ENCODE data around the gene SZT2.

Gene SZT2

DNA sequence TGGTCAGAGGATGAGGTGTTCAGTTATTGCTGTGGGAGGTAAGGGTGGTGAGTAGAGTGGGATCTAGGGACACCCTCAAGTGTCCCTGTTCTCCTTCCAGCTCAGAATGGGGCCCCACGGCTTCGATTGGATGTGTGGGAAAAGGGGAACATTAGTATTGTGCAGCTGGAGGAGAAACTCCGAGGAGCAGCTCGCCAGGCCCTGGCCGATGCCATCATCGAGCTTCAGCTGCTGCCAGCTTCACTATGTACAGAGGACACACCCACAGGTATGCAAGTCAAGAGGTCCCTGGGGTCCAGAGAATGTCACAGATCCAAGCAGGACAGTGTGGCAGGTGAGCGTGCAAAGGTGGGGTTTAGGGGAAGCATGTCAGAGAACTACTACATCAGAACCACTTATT is 50.1 kb downstream of the SZT2 start:
- Histone ChIP-seq H3K4me1 (ENCODE audit: control insufficient read depth, insufficient read depth, low read length) (peaks cover 32% of the 10 kb centered on the region), H3K4me3 (ENCODE audit: insufficient read depth, low read depth, low read length) (no peak overlapping the region), H3K27me3 (ENCODE audit: control insufficient read depth, insufficient read depth, low read length, poor library complexity, severe bottlenecking) (no peaks in the 10 kb centered on the region), H3K9me3 (ENCODE audit: control insufficient read depth, low read length) (no peaks in the 10 kb centered on the region), H3K27ac (ENCODE audit: insufficient read depth, low read depth, low read length, poor library complexity, severe bottlenecking) (no peak overlapping the region), H3K36me3 (ENCODE audit: control insufficient read depth, insufficient read depth, low read length) (peaks cover 10% of the 10 kb centered on the region)
- WGBS, 2 experiments = 94 to 95% methylated on average over 7 of the region's 7 CpGs

DNA sequence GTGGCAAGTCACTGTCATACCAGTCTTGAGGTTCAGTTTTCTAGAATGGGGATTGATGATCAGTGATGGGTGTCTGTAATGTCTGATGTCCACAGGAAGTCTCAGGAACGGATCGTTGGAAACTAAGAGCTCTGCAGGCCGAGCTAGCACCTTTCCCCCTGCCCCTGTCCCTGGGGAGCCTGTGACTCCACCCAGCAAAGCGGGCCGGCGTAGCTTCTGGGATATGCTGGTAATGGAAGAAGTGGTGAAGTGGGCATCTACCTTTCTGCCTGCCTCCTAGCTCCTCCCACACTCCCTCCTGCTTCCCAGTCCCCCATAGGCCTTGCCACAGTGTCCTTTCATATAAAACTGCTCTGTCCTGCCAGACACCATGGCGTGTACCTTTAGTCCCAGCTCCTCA is 50.7 kb downstream of the SZT2 start:
- Histone ChIP-seq H3K4me1 (ENCODE audit: control insufficient read depth, insufficient read depth, low read length) (peaks cover 33% of the 10 kb centered on the region), H3K27me3 (ENCODE audit: control insufficient read depth, insufficient read depth, low read length, poor library complexity, severe bottlenecking) (no peaks in the 10 kb centered on the region), H3K36me3 (ENCODE audit: control insufficient read depth, insufficient read depth, low read length) (peaks cover 10% of the 10 kb centered on the region), H3K27ac (ENCODE audit: insufficient read depth, low read depth, low read length, poor library complexity, severe bottlenecking) (no peak overlapping the region), H3K4me3 (ENCODE audit: insufficient read depth, low read depth, low read length) (no peak overlapping the region), H3K9me3 (ENCODE audit: control insufficient read depth, low read length) (no peaks in the 10 kb centered on the region)
- 93 to 95% methylated on average over 6 to 7 of the region's 7 CpGs for WGBS, 2 experiments

DNA sequence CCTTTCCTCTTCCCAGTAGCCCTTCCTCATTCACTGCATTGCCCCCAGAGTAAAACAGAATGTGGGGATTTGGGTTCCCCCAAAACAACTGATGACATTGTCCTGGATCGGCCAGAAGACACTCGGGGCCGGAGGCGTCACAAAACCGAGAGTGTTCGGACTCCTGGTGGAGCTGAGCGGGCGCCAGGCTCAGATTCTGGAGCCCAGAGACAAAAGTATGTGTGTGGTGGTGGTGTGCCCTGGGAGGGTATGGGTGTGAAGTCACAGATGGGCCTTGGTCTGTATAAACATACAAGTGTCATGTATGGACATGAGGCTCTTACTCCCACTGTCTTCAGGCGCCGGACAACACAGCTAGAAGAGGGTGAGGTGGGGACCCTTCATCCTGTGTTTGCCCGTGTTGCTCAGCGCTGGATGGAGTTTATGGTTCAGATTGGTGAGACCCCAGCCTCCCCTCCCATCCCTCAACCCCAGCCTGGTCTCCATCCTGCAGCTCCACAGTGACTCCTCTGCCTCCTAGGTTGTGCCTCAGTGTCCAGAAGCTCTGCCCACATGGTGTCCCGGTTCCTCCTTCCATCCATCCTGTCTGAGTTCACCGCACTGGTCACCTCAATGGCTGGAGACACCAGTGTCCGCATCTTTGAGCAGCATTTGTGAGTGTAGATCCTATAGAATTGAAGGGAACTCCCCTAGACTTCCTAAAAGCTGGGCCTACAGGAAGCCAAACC is 51.6 kb downstream of the SZT2 start:
- H3K27ac ChIP-seq (ENCODE audit: insufficient read depth, low read depth, low read length, poor library complexity, severe bottlenecking) = no peak overlapping the region
- peaks cover 23% of the 10 kb centered on the region for H3K4me1 ChIP-seq (ENCODE audit: control insufficient read depth, insufficient read depth, low read length)
- 93 to 97% methylated on average over 15 of the region's 15 CpGs for WGBS, 2 experiments
- no peaks in the 10 kb centered on the region for H3K9me3 ChIP-seq (ENCODE audit: control insufficient read depth, low read length)
- peaks cover 14% of the 10 kb centered on the region for H3K36me3 ChIP-seq (ENCODE audit: control insufficient read depth, insufficient read depth, low read length)
- no peaks in the 10 kb centered on the region for H3K27me3 ChIP-seq (ENCODE audit: control insufficient read depth, insufficient read depth, low read length, poor library complexity, severe bottlenecking)
- no peak overlapping the region for H3K4me3 ChIP-seq (ENCODE audit: insufficient read depth, low read depth, low read length)

DNA sequence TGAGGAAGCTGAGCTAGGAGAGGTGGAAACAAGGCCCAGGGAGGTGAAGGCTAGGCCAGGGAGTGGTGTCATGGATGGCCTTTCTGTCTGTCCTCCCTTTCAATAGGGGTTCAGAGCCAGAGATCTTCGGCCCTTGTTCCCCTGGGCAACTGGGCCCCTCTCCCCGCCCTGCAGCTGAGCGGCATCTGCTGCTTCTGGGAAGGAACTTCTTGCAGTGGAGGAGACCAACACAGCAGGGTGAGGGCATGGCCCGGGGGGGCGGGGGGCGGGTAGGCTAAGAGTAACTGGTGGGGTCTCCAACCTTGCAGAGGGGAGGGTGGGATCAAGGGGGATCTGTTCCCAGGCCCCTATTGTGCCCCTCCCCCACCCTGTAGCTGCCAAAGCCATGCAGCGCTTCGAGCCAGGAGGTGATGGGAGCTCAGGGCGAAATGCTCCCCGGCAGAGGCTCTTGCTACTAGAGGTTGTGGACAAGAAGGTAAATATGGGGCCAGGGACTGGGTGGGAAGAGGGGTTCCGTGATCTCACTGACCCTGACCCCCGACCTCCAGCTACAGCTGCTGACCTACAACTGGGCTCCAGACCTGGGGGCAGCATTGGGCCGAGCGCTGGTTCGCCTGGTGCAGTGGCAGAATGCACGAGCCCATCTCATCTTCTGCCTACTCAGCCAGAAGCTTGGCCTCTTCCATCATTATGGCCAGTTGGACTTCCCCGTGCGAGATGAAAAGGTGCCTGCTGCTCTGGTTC is 52.4 kb downstream of the SZT2 start:
- peaks cover 21% of the 10 kb centered on the region for H3K36me3 ChIP-seq (ENCODE audit: control insufficient read depth, insufficient read depth, low read length)
- WGBS, 2 experiments = 92 to 93% methylated on average over 18 of the region's 18 CpGs

DNA sequence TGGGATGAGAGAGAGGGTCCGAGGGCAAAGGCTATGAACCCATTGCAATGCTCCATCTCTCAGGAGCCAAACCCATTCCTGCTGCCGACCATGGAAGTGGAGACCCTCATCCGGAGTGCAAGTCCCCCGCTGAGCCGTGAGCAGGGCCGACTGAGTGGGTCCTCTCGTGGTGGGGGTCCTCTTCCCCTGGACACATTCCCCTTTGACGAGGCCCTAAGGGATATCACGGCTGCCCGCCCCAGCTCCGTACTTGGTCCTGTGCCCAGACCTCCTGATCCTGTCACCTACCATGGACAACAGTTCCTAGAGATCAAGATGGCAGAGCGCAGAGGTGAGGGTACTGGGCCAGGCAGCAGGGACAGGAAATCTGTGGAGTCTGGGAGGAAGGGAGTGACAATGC is 53.1 kb downstream of the SZT2 start:
- Histone ChIP-seq H3K27me3 (ENCODE audit: control insufficient read depth, insufficient read depth, low read length, poor library complexity, severe bottlenecking) (no peaks in the 10 kb centered on the region), H3K4me1 (ENCODE audit: control insufficient read depth, insufficient read depth, low read length) (peaks cover 9% of the 10 kb centered on the region), H3K36me3 (ENCODE audit: control insufficient read depth, insufficient read depth, low read length) (peaks cover 28% of the 10 kb centered on the region), H3K4me3 (ENCODE audit: insufficient read depth, low read depth, low read length) (no peak overlapping the region), H3K9me3 (ENCODE audit: control insufficient read depth, low read length) (no peaks in the 10 kb centered on the region), H3K27ac (ENCODE audit: insufficient read depth, low read depth, low read length, poor library complexity, severe bottlenecking) (no peak overlapping the region)
- WGBS, 2 experiments = 96 to 98% methylated on average over 12 of the region's 12 CpGs

More for the DNA sequence above, 52.4 kb downstream of the SZT2 start:
- no peaks in the 10 kb centered on the region for H3K27me3 ChIP-seq (ENCODE audit: control insufficient read depth, insufficient read depth, low read length, poor library complexity, severe bottlenecking)
- H3K4me3 ChIP-seq (ENCODE audit: insufficient read depth, low read depth, low read length) = no peak overlapping the region
- H3K27ac ChIP-seq (ENCODE audit: insufficient read depth, low read depth, low read length, poor library complexity, severe bottlenecking) = no peak overlapping the region
- H3K4me1 ChIP-seq (ENCODE audit: control insufficient read depth, insufficient read depth, low read length) = peaks cover 16% of the 10 kb centered on the region
- H3K9me3 ChIP-seq (ENCODE audit: control insufficient read depth, low read length) = no peaks in the 10 kb centered on the region

DNA sequence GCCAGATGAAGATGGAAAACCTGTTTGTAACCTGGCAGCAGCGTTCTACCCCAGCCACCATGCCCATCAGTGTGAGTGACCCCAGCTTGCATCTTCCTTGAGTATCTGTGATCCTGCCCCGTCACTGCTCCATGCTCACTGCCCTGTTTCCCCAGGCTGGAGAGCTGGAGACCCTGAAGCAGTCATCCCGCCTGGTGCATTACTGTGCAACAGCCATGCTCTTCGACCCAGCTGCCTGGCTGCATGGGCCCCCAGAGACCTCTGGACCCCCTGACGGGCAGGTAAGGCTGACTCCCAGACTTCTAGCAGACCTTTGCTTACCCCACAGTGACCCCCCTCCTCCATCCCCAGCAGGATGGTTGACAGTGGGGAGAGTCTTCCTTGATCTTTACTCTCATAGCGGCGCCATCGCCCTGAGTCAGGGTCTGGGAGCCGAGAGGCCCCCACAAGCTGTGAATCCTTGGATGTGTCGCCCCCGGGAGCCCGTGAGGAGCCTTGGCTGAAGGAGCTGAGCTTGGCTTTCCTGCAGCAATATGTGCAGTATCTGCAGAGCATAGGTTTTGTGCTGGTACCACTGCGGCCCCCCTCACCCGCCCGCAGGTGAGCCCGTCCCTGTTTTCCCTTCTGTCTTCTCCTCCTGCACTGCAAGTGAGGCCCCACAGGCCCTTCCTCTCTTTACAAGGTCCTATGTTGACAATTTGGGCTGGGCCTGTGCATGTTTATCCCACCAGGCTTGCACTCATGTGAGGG is 53.7 kb downstream of the SZT2 start:
- peaks cover 9% of the 10 kb centered on the region for H3K4me1 ChIP-seq (ENCODE audit: control insufficient read depth, insufficient read depth, low read length)
- H3K4me3 ChIP-seq (ENCODE audit: insufficient read depth, low read depth, low read length) = no peak overlapping the region
- no peaks in the 10 kb centered on the region for H3K27me3 ChIP-seq (ENCODE audit: control insufficient read depth, insufficient read depth, low read length, poor library complexity, severe bottlenecking)
- H3K27ac ChIP-seq (ENCODE audit: insufficient read depth, low read depth, low read length, poor library complexity, severe bottlenecking) = no peak overlapping the region
- H3K9me3 ChIP-seq (ENCODE audit: control insufficient read depth, low read length) = no peaks in the 10 kb centered on the region
- 94 to 96% methylated on average over 16 of the region's 16 CpGs for WGBS, 2 experiments
- H3K36me3 ChIP-seq (ENCODE audit: control insufficient read depth, insufficient read depth, low read length) = peaks cover 31% of the 10 kb centered on the region

DNA sequence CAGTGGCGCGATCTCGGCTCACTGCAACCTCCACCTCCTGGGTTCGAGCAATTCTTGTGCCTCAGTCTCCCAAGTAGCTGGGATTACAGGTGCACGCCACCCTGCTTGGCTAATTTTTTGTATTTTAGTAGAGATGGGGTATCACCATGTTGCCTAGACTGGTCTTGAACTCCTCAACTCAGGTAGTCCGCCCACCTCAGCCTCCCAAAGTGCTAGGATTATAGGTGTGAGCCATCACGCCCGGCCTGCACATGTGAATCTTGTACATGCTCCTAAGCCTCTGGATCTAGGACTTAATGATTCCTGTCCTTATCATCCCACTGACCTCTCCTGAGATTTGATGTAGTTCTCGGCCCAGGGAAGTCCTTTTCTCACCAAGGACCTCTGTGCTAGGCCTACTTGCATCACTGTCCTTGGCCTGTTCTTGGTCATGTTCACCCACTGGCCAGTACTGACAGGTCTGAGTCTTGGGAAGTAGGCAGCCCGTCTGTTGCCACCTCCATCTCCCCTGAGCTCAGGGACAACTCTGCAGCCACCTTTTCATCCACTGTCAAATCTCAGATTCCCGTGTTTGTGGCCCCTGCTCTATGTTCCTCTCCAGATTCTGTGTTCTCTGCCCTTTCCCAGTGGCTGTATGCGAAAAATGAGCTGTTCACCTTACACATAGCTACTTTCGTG is 54.6 kb downstream of the SZT2 start:
- no peaks in the 10 kb centered on the region for H3K9me3 ChIP-seq (ENCODE audit: control insufficient read depth, low read length)
- peaks cover 9% of the 10 kb centered on the region for H3K4me1 ChIP-seq (ENCODE audit: control insufficient read depth, insufficient read depth, low read length)
- no peak overlapping the region for H3K27ac ChIP-seq (ENCODE audit: insufficient read depth, low read depth, low read length, poor library complexity, severe bottlenecking)
- no peaks in the 10 kb centered on the region for H3K27me3 ChIP-seq (ENCODE audit: control insufficient read depth, insufficient read depth, low read length, poor library complexity, severe bottlenecking)
- no peak overlapping the region for H3K4me3 ChIP-seq (ENCODE audit: insufficient read depth, low read depth, low read length)
- 94 to 95% methylated on average over 13 of the region's 13 CpGs for WGBS, 2 experiments
- peaks cover 36% of the 10 kb centered on the region for H3K36me3 ChIP-seq (ENCODE audit: control insufficient read depth, insufficient read depth, low read length)

DNA sequence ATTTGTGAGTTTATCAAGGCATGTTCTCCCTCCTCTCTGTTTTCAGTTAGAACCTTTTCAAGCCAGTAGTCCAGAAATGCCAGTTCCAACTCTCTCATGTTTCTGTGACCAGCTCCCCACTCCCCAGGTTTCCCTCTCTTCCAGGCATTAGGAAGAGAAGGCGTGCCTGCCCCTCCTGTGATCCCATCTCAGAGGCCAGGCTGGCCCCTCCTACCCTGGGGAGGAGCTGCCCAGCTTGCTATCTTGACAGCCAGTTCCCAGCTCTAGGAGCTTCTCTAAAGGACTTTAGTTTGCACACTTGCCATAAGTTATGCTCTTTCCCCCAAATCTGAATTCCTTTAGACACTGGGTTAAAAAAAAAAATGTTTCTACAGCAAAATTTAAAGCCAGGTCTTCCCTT is 55.1 kb downstream of the SZT2 start:
- Histone ChIP-seq H3K27ac (ENCODE audit: insufficient read depth, low read depth, low read length, poor library complexity, severe bottlenecking) (no peak overlapping the region), H3K36me3 (ENCODE audit: control insufficient read depth, insufficient read depth, low read length) (peaks cover 36% of the 10 kb centered on the region), H3K27me3 (ENCODE audit: control insufficient read depth, insufficient read depth, low read length, poor library complexity, severe bottlenecking) (no peaks in the 10 kb centered on the region), H3K9me3 (ENCODE audit: control insufficient read depth, low read length) (no peaks in the 10 kb centered on the region), H3K4me1 (ENCODE audit: control insufficient read depth, insufficient read depth, low read length) (peaks cover 9% of the 10 kb centered on the region), H3K4me3 (ENCODE audit: insufficient read depth, low read depth, low read length) (no peak overlapping the region)
- WGBS, 2 experiments = 27 to 47% methylated on average over 1 of the region's 1 CpG

DNA sequence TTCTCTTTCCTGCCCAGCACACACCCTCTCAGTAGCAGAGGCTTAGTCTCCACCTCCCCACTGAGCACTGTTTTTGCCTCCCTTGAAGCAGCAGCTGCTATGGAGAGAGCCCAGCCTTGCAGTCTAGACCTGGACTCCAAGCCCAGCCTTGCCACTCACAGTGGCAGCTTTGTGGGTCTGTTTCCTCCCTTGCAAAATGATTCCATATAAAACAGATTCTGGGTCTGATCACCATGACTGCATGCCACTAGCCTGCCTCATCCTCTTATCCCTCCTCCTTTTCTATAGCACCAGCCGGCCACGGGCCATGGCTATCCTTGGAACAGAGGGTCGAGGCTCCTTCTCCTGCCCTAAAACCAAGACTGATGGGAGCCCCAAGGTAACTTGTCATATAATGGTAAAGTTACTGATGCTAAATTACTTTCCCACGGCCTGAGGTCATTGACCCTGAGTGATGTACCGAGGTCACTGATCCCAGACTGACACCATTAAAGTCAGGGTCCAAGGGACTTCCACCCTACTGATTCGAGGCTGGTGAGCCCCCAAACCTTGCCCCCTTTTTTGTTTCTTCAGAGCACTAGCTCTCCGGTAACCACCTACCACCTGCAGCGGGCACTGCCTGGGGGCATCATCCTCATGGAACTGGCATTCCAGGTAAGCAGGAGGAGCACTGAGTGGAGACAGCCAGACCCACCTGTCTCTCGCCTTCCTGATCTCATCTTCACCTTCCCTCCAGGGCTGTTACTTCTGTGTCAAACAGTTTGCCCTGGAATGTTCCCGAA is 56.1 kb downstream of the SZT2 start:
- peaks cover 40% of the 10 kb centered on the region for H3K36me3 ChIP-seq (ENCODE audit: control insufficient read depth, insufficient read depth, low read length)
- WGBS, 2 experiments = 92 to 93% methylated on average over 10 of the region's 10 CpGs
- H3K4me1 ChIP-seq (ENCODE audit: control insufficient read depth, insufficient read depth, low read length) = peaks cover 9% of the 10 kb centered on the region
- H3K27ac ChIP-seq (ENCODE audit: insufficient read depth, low read depth, low read length, poor library complexity, severe bottlenecking) = no peak overlapping the region
- no peaks in the 10 kb centered on the region for H3K9me3 ChIP-seq (ENCODE audit: control insufficient read depth, low read length)
- H3K27me3 ChIP-seq (ENCODE audit: control insufficient read depth, insufficient read depth, low read length, poor library complexity, severe bottlenecking) = no peaks in the 10 kb centered on the region
- no peak overlapping the region for H3K4me3 ChIP-seq (ENCODE audit: insufficient read depth, low read depth, low read length)
